HCT116 (cell line): Measurements from ENCODE around the gene FOSB. TPM values are rescaled to one million over a fixed set of nuclear protein-coding genes. Genes with fewer than 3 reads are reported as not detected.
A peak's percentile ranks its signal among the peaks of the same experiment; 100 is the strongest.

ENCODE experiments used
- ATAC-seq: fragments of 200-7000 bp; cut with Tn5 transposase; 2 replicates; pipeline ENCODE4 v1.9.1; 2020; ENCODE audit warnings: mild to moderate bottlenecking, moderate library complexity
- BruUV-seq: library from RNA; stranded (reverse); fragments of 400-500 nt; replicated peaks from 2 replicates; lab custom pipeline; 2021; lab: Mats Ljungman, UMichigan
- CTCF ChIA-PET: fragments of 300-600 bp; sonication (Branson Sonifier 250); formaldehyde crosslinking; loops from one replicate; lab custom pipeline; 2021; ENCODE audit warnings: antibody characterized with exemption; lab: Charles Lee
- POLR2A ChIA-PET: fragments of 300-600, 350-600 bp; sonication (Branson Sonifier 250); formaldehyde crosslinking; loops from one replicate; lab custom pipeline; 2021; ENCODE audit warnings: antibody characterized with exemption; lab: Charles Lee
- RAD21 ChIA-PET, 2 experiments: fragments of 300-600 bp; sonication (Branson Sonifier 250); formaldehyde crosslinking; loops; one replicate each; lab custom pipeline; 2023; ENCODE audit warnings: low total read pairs in 2 of 2; ENCODE audit not compliant: uncharacterized antibody in 2 of 2, unreplicated experiment in 2 of 2, low non-redundant PET in 1 of 2; lab: Charles Lee
- DNase-seq: peaks from one replicate; pipeline ENCODE4 v3.0.0-alpha.2; 2010; ENCODE audit warnings: low read depth, low spot score
- H2AFZ ChIP-seq: fragments of 200-600 bp; shearing (Covaris generic), sonication (generic); 2 replicates; pipeline ENCODE4 v1.6.1; 2017; ENCODE audit warnings: low read depth, mixed run types, mixed read lengths, antibody characterized with exemption, low read length; ENCODE audit not compliant: poor library complexity, severe bottlenecking
- H3K27ac ChIP-seq: 2 replicates; pipeline ENCODE4 v1.5.1; 2012; ENCODE audit warnings: low read depth, low read length
- H3K27me3 ChIP-seq: fragments of 200-600 bp; sonication (generic); 2 replicates; pipeline ENCODE4 v1.6.1; 2016; ENCODE audit warnings: mixed run types, low read length, mixed read lengths; ENCODE audit not compliant: insufficient read depth
- H3K36me3 ChIP-seq, 2 experiments: fragments of 200-500 bp in 1 of 2; fragments of 200-600 bp in 1 of 2; sonication (Bioruptor generic) in 1 of 2; sonication (generic) in 1 of 2; 2 replicates each; pipeline versions ENCODE4 v1.5.1 to v1.6.1; 2014 to 2016; ENCODE audit warnings: low read length in 2 of 2, inconsistent platforms in 1 of 2, mixed read lengths in 1 of 2, mixed run types in 1 of 2; ENCODE audit not compliant: insufficient read depth in 2 of 2, control insufficient read depth in 1 of 2
- H3K4me1 ChIP-seq, 2 experiments: fragments of 200-600 bp in 1 of 2; sonication (generic) in 1 of 2; 2 replicates each; pipeline versions ENCODE4 v1.5.1 to v1.6.1; 2012 to 2017; ENCODE audit warnings: low read length in 2 of 2, inconsistent platforms in 1 of 2, mild to moderate bottlenecking in 1 of 2, mixed read lengths in 1 of 2, mixed run types in 1 of 2, moderate library complexity in 1 of 2; ENCODE audit not compliant: insufficient read depth in 2 of 2, control insufficient read depth in 1 of 2
- H3K4me2 ChIP-seq: fragments of 200-600 bp; sonication (generic); 2 replicates; pipeline ENCODE4 v1.6.1; 2017; ENCODE audit warnings: mixed run types, low read length, mixed read lengths
- H3K4me3 ChIP-seq, 2 experiments: fragments of 200-600 bp in 1 of 2; sonication (generic) in 1 of 2; replicated peaks in 1 of 2; 2 replicates each; pipeline ENCODE4 v1.5.1; 2011 to 2016; ENCODE audit warnings: low read length in 2 of 2, control low read depth in 1 of 2, low read depth in 1 of 2, mild to moderate bottlenecking in 1 of 2, mixed read lengths in 1 of 2, mixed run types in 1 of 2
- H3K79me2 ChIP-seq: fragments of 200-600 bp; sonication (generic); 2 replicates; pipeline ENCODE4 v1.6.1; 2017; ENCODE audit warnings: mild to moderate bottlenecking, mixed run types, low read length, moderate library complexity, mixed read lengths; ENCODE audit not compliant: insufficient read depth
- H3K9ac ChIP-seq: fragments of 200-600 bp; sonication (generic); 2 replicates; pipeline ENCODE4 v1.6.1; 2016; ENCODE audit warnings: low read length, mixed read lengths
- H3K9me2 ChIP-seq: fragments of 200-600 bp; sonication (generic), shearing (Covaris generic); 2 replicates; pipeline ENCODE4 v1.6.1; 2017; ENCODE audit warnings: mixed run types, mild to moderate bottlenecking, moderate library complexity; ENCODE audit not compliant: insufficient read depth
- H3K9me3 ChIP-seq, 2 experiments: fragments of 200-500 bp in 1 of 2; fragments of 200-600 bp in 1 of 2; sonication (Bioruptor generic) in 1 of 2; sonication (generic) in 1 of 2; 2 replicates each; pipeline ENCODE4 v1.6.1; 2014 to 2017; ENCODE audit warnings: low read length in 2 of 2, mixed read lengths in 2 of 2, inconsistent platforms in 1 of 2, low read depth in 1 of 2, mild to moderate bottlenecking in 1 of 2, mixed run types in 1 of 2, moderate library complexity in 1 of 2; ENCODE audit not compliant: control insufficient read depth in 1 of 2, insufficient read depth in 1 of 2
- H4K20me1 ChIP-seq: fragments of 200-600 bp; sonication (generic), shearing (Covaris generic); 2 replicates; pipeline ENCODE4 v1.6.1; 2017; ENCODE audit warnings: mixed run types, mild to moderate bottlenecking, moderate library complexity; ENCODE audit not compliant: insufficient read depth
- ATF3 ChIP-seq: IDR thresholded peaks from 2 replicates; pipeline ENCODE4 v1.6.1; 2012
- CBX3 ChIP-seq: IDR thresholded peaks from 2 replicates; pipeline ENCODE4 v1.6.1; 2012; ENCODE audit warnings: low read depth
- CEBPB ChIP-seq: IDR thresholded peaks from 2 replicates; pipeline ENCODE4 v1.6.1; 2012; ENCODE audit warnings: low read depth
- EGR1 ChIP-seq: IDR thresholded peaks from 2 replicates; pipeline ENCODE4 v1.6.1; 2012; ENCODE audit warnings: low read depth
- ELF1 ChIP-seq: IDR thresholded peaks from 2 replicates; pipeline ENCODE4 v1.6.1; 2012; ENCODE audit warnings: low read depth, borderline replicate concordance
- EZH2 ChIP-seq: fragments of 200-600 bp; sonication (generic); IDR thresholded peaks from 2 replicates; pipeline ENCODE4 v1.6.1; 2017; ENCODE audit warnings: antibody characterized with exemption, mixed run types
- EZH2phosphoT487 ChIP-seq: fragments of 200-600 bp; IDR thresholded peaks from 2 replicates; pipeline ENCODE4 v1.6.1; 2018; ENCODE audit warnings: antibody characterized with exemption, borderline replicate concordance
- FOSL1 ChIP-seq: IDR thresholded peaks from 2 replicates; pipeline ENCODE4 v1.6.1; 2012; ENCODE audit warnings: low read depth
- JUND ChIP-seq: IDR thresholded peaks from 2 replicates; pipeline ENCODE4 v1.6.1; 2012
- MAX ChIP-seq: IDR thresholded peaks from 2 replicates; pipeline ENCODE4 v1.6.1; 2012
- POLR2A ChIP-seq: IDR thresholded peaks from 2 replicates; pipeline ENCODE4 v1.7.0; 2011; ENCODE audit warnings: borderline replicate concordance; ENCODE audit not compliant: insufficient read depth, insufficient read length; ENCODE audit errors: extremely low read depth
- POLR2AphosphoS5 ChIP-seq: IDR thresholded peaks from 2 replicates; pipeline ENCODE4 v1.6.1; 2011; ENCODE audit warnings: mild to moderate bottlenecking, low read depth, low read length, moderate library complexity
- RAD21 ChIP-seq: IDR thresholded peaks from 2 replicates; pipeline ENCODE4 v1.6.1; 2012; ENCODE audit warnings: low read depth, mild to moderate bottlenecking
- SIN3A ChIP-seq: IDR thresholded peaks from 2 replicates; pipeline ENCODE4 v1.6.1; 2012; ENCODE audit warnings: low read depth
- SP1 ChIP-seq: IDR thresholded peaks from 2 replicates; pipeline ENCODE4 v1.6.1; 2012; ENCODE audit warnings: low read depth
- SRF ChIP-seq: IDR thresholded peaks from 2 replicates; pipeline ENCODE4 v1.6.1; 2012; ENCODE audit warnings: low read depth
- TCF7L2 ChIP-seq: IDR thresholded peaks from 2 replicates; pipeline ENCODE4 v1.7.0; 2011; ENCODE audit warnings: borderline replicate concordance, inconsistent platforms; ENCODE audit not compliant: insufficient read depth, insufficient read length; ENCODE audit errors: extremely low read depth
- YY1 ChIP-seq: IDR thresholded peaks from 2 replicates; pipeline ENCODE4 v1.6.1; 2011; ENCODE audit warnings: low read length, low read depth, moderate library complexity, mild to moderate bottlenecking; ENCODE audit not compliant: insufficient replicate concordance; ENCODE audit errors: extremely low read depth
- ZBTB33 ChIP-seq: IDR thresholded peaks from 2 replicates; pipeline ENCODE4 v1.6.1; 2011; ENCODE audit warnings: mild to moderate bottlenecking, low read length, moderate library complexity; ENCODE audit not compliant: insufficient replicate concordance; ENCODE audit errors: extremely low read depth
- ZFX ChIP-seq: fragments of 450-650 bp; IDR thresholded peaks from 2 replicates; pipeline ENCODE4 v1.6.1; 2017
- ZNF274 ChIP-seq: fragments of 200-500 bp; sonication (Bioruptor generic); IDR thresholded peaks from 2 replicates; pipeline ENCODE4 v1.6.1; 2014; ENCODE audit warnings: mild to moderate bottlenecking, low read depth, low read length, inconsistent platforms
- intact Hi-C: fragments of 100-400 bp; cut with micrococcal nuclease; formaldehyde crosslinking; loops from 2 replicates; pipeline ENCODE4 v1.10.0; 2022
- total RNA-seq: library from RNA; stranded (reverse); gene quantifications from one replicate; pipeline ENCODE4 v1.2.1, GENCODE V29; 2021; ENCODE audit not compliant: unreplicated experiment

Gene FOSB
- total RNA-seq, 1 experiment from 2014 or later = 12.6 TPM

GRCh38 chr19:45424191-45425058 lies 43.4 kb upstream of the FOSB start:
- ChIA-PET CTCF (interaction anchor here (0.9 to 3.7 kb wide), 5 partner anchors 15 to 61 kb away, joined by 3 to 24 read pairs (median 6); no protein-coding TSS in a partner anchor), RAD21 (interaction anchor here in 1 of 2 experiments (1.0 kb wide), 1 partner anchor 55 kb away, joined by 6 read pairs; no protein-coding TSS in a partner anchor), POLR2A (interaction anchor here (0.7 to 1.9 kb wide), 10 partner anchors 10 to 617 kb away, joined by 3 to 16 read pairs (median 7); partner anchors contain the start of genes FOSB and PPP1R13L)
- Histone ChIP-seq H3K9me2 (no peaks in the 10 kb centered on the region), H3K4me3 (peak overlapping the region; percentile 93 to 96), H2AFZ (no peak overlapping the region), H3K9ac (peak overlapping the region; percentile 87), H3K27ac (peak overlapping the region; percentile 99), H3K4me1 (peaks cover 42 to 84% of the 10 kb centered on the region in 2 experiments), H3K27me3 (no peaks in the 10 kb centered on the region), H3K9me3 (no peaks in the 10 kb centered on the region), H3K79me2 (peaks cover 32% of the 10 kb centered on the region), H3K4me2 (peak overlapping the region; percentile 100), H3K36me3 (peaks cover 0 to 9% of the 10 kb centered on the region in 2 experiments; a peak in 2 of 4 replicates), H4K20me1 (no peaks in the 10 kb centered on the region)
- peak; percentile 91 for DNase-seq
- intact Hi-C loops = loop anchor here (1.0 kb wide), 1 partner anchor 218 kb away; no protein-coding TSS in a partner anchor
- BruUV-seq = TSS peak; percentile 88
- peak; percentile 66 for ATAC-seq
- TF ChIP-seq FOSL1 = peak; percentile 98
- no peak for TF ChIP-seq ZFX
- peak; percentile 81; the same call in 1 of the 2 replicates for TF ChIP-seq CBX3
- TF ChIP-seq SRF = no peak; the same call in 1 of the 2 replicates
- peak; percentile 71 for TF ChIP-seq POLR2AphosphoS5
- no peak for TF ChIP-seq YY1
- peak; percentile 53; the same call in 1 of the 2 replicates for TF ChIP-seq EGR1
- TF ChIP-seq EZH2phosphoT487 = no peak
- no peak; the same call in 1 of the 2 replicates for TF ChIP-seq ELF1
- no peak for TF ChIP-seq EZH2
- TF ChIP-seq CEBPB = no peak
- TF ChIP-seq TCF7L2 = peak; percentile 39
- no peak for TF ChIP-seq ZNF274
- TF ChIP-seq SP1 = peak; percentile 96
- no peak for TF ChIP-seq POLR2A
- TF ChIP-seq SIN3A = peak; percentile 49
- TF ChIP-seq ATF3 = no peak
- peak; percentile 34; the same call in 1 of the 2 replicates for TF ChIP-seq MAX
- TF ChIP-seq JUND = peak; percentile 97
- TF ChIP-seq ZBTB33 = no peak
- TF ChIP-seq RAD21 = no peak
